ENCODE results near the gene TAF4.

TAF4 gene

GRCh38 chr20:61929561-61929960 lies 136.1 kb downstream of the TAF4 start:
- no peaks in the 10 kb centered on the region for H3K36me3 ChIP-seq
- H3K9me3 ChIP-seq = no peaks in the 10 kb centered on the region
- H3K4me1 ChIP-seq (ENCODE audit: control insufficient read depth in 1 of 2, insufficient read depth in 1 of 2, low read depth in 1 of 2, low read length in 1 of 2) = no peaks in the 10 kb centered on the region
- TF ChIP-seq CTCF (IDR thresholded peaks at IDR 0.05) = no peak
- no peak overlapping the region for H3K4me3 ChIP-seq (ENCODE audit: low read depth in 1 of 2, low read length in 1 of 2)
- no peak overlapping the region for H3K27ac ChIP-seq
- H3K27me3 ChIP-seq = no peaks in the 10 kb centered on the region

GRCh38 chr20:61927826-61928541 lies 137.7 kb downstream of the TAF4 start:
- no peaks in the 10 kb centered on the region for H3K9me3 ChIP-seq
- no peak for TF ChIP-seq CTCF (IDR thresholded peaks at IDR 0.05)
- H3K4me3 ChIP-seq (ENCODE audit: low read depth in 1 of 2, low read length in 1 of 2) = no peak overlapping the region
- no peaks in the 10 kb centered on the region for H3K4me1 ChIP-seq (ENCODE audit: control insufficient read depth in 1 of 2, insufficient read depth in 1 of 2, low read depth in 1 of 2, low read length in 1 of 2)
- no peaks in the 10 kb centered on the region for H3K27me3 ChIP-seq
- H3K27ac ChIP-seq = no peak overlapping the region
- no peaks in the 10 kb centered on the region for H3K36me3 ChIP-seq

GRCh38 chr20:61927193-61927825 lies 138.4 kb downstream of the TAF4 start:
- no peak for TF ChIP-seq CTCF (IDR thresholded peaks at IDR 0.05)
- H3K27ac ChIP-seq = no peak overlapping the region
- H3K9me3 ChIP-seq = no peaks in the 10 kb centered on the region
- H3K4me1 ChIP-seq (ENCODE audit: control insufficient read depth in 1 of 2, insufficient read depth in 1 of 2, low read depth in 1 of 2, low read length in 1 of 2) = no peaks in the 10 kb centered on the region
- H3K27me3 ChIP-seq = no peaks in the 10 kb centered on the region
- no peak overlapping the region for H3K4me3 ChIP-seq (ENCODE audit: low read depth in 1 of 2, low read length in 1 of 2)
- no peaks in the 10 kb centered on the region for H3K36me3 ChIP-seq

- Histone ChIP-seq H3K9me3 (no peaks in the 10 kb centered on the region), H3K4me3 (ENCODE audit: low read depth in 1 of 2, low read length in 1 of 2) (no peak overlapping the region), H3K36me3 (no peaks in the 10 kb centered on the region)
These were observed 138.9 kb downstream of the TAF4 start for GRCh38 chr20:61926796-61927192.

GRCh38 chr20:61926253-61926613 lies 139.4 kb downstream of the TAF4 start:
- Histone ChIP-seq H3K27me3 (no peaks in the 10 kb centered on the region), H3K4me3 (ENCODE audit: low read depth in 1 of 2, low read length in 1 of 2) (no peak overlapping the region), H3K27ac (no peak overlapping the region), H3K36me3 (no peaks in the 10 kb centered on the region), H3K9me3 (no peaks in the 10 kb centered on the region), H3K4me1 (ENCODE audit: control insufficient read depth in 1 of 2, insufficient read depth in 1 of 2, low read depth in 1 of 2, low read length in 1 of 2) (no peaks in the 10 kb centered on the region)
- no peak for TF ChIP-seq CTCF (IDR thresholded peaks at IDR 0.05)

More at GRCh38 chr20:61926796-61927192, 138.9 kb downstream of the TAF4 start:
- H3K27me3 ChIP-seq = no peaks in the 10 kb centered on the region
- TF ChIP-seq CTCF (IDR thresholded peaks at IDR 0.05) = no peak
- no peaks in the 10 kb centered on the region for H3K4me1 ChIP-seq (ENCODE audit: control insufficient read depth in 1 of 2, insufficient read depth in 1 of 2, low read depth in 1 of 2, low read length in 1 of 2)
- no peak overlapping the region for H3K27ac ChIP-seq

Data from neutrophil (primary cell).